T-helper 9 cell (primary cell): Measurements from ENCODE around the gene OTX1.

Experiments used
- DNase-seq: peaks from one replicate; pipeline ENCODE4 v3.0.0-alpha.2; 2020

The OTX1 gene

GRCh38 chr2:63047321-63048279 is 3.0 kb upstream of the OTX1 start:
- no peak for DNase-seq

DNA sequence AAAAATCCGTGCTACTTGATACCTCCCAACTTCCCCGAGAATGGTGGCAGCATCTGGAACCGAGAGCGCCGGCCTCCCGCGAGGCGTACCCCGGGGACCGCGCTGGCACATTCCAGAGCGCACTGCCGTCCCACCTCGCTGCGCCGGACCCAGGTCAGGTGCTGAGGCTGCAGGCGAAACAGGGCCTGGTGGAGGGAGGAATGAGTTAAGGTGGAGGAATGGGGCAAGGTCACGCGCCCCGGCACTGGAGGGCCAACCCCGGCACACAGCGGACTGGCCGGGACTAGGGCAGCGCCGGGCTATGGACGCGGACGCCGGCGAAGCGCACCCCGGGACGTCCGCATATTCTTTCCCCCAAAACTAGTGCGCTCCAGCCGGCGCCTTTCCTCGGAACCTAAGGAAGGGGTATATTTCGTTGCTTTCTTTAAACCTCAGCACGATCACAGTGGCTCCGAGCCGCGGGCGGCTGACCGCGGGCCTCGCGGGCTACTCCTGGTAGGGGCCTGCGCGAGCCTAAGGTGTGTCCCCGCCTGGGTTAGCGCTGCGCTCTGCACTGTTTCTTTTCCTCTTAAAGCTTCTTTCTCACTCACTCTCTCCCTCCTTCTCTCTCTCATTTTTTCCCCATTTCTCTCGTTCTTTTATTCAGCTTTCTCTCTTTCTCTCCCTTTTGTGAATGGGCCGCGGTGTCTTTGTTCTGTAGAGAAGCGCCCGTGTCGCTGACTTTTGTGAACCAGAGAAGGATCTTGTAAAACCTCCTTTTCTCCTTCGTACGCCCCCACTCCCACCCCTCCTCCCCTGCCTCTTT is 2.1 kb upstream of the OTX1 start:
- no peak for DNase-seq

DNA sequence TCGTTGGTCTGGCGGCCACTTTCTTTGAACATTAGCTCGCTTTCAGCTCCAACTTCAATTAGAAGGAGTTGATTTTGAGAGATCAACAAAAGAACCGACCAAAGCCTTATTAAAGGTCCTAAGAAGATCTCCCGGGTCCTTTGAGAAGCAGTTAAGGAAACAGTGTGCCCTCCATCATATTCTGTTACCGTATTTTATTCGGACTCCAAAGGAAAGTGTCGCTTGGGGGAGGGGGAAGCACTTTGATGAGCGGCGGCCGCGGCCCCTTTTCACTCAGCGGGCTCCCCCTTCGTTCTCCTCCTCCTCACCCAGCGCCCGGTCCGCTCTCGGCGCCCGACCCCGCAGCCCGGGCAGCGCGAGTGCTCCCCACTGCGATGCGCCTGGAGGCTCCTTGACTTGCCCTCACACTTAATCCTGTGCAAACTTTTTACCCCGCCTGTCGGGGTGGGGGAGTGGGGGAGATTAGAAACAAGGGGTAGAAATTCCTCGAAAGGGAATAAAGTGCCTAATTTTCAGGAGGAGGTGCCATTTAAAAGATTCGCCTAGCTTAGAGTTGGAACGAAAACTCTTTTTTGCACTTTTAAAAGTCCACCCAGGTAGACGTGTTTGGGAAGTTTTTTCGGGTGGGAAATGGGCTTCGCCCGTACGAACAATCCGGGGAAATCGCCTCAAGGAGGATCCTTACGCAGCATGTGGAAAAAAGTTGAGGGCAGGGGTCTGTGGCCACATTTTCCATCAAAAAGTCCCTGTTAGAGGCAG is 1.2 kb upstream of the OTX1 start:
- no peak for DNase-seq

- no peak for DNase-seq
Observed at GRCh38 chr2:63049970-63050333, 678 bp upstream of the OTX1 start.

DNA sequence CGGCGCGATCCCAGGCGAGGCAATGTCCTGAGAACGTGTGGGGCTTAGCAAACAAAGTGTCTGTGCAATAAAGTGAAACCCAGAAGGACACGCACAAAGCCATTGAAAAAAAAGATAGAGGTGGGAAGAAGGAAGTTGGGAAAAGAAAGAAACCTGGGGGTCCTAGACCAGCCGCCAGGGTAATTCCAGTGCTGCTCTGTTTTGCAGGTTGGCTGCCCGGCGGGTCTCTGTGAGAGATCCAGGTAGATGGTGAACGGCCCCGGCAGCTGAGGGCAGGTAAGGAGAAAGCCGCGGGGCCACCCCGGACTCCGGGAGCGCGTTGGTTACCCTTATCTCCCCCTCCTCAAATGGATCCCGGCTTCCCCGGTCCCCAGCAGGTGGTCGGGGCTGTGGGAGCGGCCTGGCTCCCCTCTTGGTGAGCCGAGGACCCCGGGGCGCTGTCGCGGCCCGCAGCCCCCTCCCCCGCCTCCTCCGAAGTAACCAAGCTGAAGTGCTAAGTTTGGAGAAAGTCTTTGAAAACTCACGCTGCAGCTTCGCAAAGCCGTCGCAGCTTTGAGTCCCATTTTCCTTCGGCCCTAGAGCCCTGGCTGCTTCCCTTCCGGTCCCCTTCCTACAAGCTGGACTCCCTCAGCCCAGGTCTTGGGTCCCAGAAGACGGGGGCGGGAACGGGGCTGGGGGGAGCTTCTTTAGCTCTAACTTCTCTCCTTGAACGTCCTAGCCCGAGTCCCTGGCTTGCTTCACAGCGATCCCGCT is 588 bp downstream of the OTX1 start:
- DNase-seq, result no peak

DNA sequence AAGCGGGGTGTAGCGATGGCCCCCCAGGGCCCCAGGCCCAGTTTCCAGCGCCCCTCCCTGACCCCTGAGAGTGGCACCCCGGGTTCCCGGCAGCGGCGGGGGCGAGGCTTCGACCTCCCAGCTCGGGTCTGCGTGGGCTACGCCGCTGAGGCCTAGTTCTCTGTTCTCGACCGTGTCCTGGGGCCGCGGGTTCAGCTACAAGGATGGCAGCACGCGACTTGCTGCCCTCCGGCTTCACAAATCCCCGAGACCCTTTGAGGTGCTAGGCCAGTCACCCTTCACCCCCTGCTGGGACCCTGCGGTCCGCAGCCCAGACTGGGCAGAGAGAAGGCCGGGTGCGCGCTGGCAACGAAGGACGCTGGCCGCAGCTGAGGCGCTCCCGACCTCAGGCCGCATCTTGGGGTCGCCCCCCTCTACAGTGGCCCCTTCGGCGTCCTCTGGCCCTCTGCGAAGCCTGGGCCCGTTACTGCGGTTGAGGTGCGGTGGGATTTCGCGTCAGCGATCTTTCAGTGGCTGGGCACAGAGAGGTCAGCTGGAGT is 1.2 kb downstream of the OTX1 start:
- DNase-seq, result no peak

DNA sequence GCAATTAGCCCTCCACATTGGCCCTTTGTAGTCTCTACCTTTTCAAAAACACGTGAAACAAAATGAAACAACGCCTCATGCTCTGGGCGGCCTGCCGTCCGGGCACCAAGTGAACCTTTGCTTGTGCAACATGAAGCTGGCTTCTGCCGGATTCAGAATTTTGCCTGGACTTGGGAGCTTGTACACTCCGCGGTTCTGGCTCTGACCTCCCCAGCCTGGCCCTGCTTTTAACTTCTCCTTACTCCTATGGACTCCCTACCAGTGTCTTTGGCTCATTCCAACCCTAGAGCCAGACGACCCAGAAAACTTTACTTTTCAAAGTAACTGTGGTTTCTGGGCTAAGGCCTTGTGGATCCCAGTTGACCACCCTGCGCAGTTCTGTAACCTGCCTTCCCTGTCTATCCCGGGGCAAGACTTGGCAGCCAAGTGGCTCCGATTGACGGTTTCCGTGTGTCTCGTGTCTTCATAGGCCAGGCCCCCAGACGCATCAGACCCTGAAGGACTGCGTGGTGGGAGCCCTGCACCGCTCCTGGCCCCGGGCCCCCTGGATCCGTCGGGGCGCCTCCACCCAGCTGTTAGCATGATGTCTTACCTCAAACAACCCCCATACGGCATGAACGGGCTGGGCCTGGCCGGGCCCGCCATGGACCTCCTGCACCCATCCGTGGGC is 1.9 kb downstream of the OTX1 start:
- DNase-seq, result no peak

- DNase-seq, result no peak
Observed at GRCh38 chr2:63053081-63053888, 2.7 kb downstream of the OTX1 start.

DNA sequence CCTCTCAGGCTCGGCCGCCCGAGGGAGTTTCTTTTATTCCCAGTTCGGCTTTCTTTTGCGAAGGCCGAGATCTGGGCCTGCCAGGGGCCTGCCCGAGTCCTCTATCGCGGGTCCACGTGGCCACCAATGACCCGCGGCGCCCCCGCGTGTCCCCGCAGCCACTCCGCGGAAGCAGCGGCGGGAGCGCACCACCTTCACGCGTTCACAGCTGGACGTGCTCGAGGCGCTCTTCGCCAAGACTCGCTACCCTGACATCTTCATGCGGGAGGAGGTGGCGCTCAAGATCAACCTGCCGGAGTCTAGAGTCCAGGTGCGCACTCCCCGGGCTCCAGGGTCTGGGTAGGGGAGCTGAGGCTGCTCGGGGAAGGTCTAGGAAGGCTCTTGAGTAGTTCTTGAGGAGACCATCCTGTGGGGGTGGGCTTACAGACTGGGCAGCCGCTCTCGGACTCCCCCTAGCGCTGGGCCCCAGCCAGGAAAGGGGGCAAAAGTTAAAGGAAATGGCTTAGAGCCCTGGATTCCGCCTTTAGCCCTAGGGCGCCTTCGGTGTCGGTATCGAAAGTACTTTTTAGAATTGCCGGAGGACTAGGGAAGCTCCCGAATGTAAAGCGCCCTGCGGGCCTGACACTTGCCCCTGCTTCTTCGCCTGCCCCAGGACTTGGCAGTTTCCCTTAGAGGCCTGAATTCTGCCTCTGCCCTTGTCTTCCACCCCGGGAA is 3.4 kb downstream of the OTX1 start:
- DNase-seq, result no peak

DNA sequence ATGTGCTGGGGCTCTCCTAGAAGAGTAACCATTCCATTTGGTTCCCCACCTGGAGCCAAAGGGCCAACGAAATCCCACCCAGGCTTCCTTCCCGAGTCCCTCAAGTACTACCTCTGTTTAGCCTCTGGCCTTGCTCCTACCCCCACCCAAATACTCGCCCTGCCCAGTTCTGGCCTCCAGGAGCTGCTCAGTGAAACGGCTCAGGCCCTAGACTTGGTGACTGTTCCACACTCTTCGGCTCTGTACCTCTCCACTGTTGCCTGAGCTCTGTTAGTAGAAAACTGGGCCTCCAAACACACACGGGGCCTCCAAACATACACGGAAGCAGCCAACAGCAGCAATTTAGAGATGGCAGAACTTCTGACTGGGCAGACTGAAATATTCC is 4.2 kb downstream of the OTX1 start:
- no peak for DNase-seq

- no peak for DNase-seq
Observed at GRCh38 chr2:63055226-63056106, 4.8 kb downstream of the OTX1 start.

- DNase-seq, result no peak
Observed at GRCh38 chr2:63056107-63057050, 5.7 kb downstream of the OTX1 start.

GRCh38 chr2:63057249-63058143 is 6.9 kb downstream of the OTX1 start:
- DNase-seq, result no peak

DNA sequence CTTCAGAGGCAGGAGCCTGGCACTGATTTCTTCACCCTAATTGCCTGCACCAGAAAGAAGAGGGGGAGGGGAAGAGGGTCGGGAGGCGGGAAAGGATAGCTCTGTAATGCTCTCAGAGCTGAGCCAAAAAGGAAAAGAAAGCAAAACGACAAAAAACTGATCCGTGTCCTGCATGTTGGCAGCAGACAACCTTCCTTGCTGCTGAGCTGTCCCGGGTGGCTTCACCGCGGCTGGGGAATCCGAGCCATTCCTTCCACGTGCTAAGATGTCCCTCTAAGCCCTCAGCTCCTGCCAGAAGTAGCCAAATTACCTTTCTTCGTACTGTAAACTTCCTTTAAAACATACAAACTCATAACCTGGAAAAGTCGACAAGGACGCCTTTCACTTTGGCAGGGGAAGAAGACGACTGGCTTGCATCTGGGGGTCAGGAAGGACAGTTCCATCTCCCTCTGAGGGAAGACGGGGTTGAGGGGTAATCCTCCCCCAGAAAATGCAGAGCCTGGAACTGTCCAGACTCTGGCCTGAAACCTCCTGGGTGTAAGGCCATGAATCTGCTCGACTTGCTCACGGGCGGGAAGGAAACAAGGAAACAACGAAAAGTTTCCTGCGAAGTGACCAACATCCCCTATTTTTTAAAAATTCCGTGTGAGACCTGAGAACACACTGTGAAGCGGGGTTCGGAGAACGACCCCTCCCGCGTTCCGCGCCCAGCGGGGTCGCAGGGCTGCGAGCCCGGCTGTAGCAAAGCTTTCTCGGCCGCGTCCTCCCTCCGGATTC is 7.7 kb downstream of the OTX1 start:
- no peak for DNase-seq

- no peak for DNase-seq
Observed at GRCh38 chr2:63058921-63059792, 8.5 kb downstream of the OTX1 start.
